Measurements from ENCODE around the gene GRIP2. TPM values are rescaled to one million over a fixed set of nuclear protein-coding genes. Genes with fewer than 3 reads are reported as not detected.

Gene GRIP2
- total RNA-seq, 1 experiment from 2014 or later = 0.43 TPM

- intact Hi-C loops (cut with micrococcal nuclease; ENCODE audit: unreplicated experiment) = no loop called here
- DNase-seq (ENCODE audit: low spot score) = no peak
- no peak overlapping the region for H3K27ac ChIP-seq (ENCODE audit: low read depth, low read length, poor library complexity, severe bottlenecking)
- ChIA-PET CTCF (no interaction called here), POLR2A (ENCODE audit: low non-redundant PET) (no interaction called here)
- H3K4me3 ChIP-seq (ENCODE audit: low read depth, low read length, poor library complexity, severe bottlenecking) = no peak overlapping the region
- peaks cover 23% of the 10 kb centered on the region for H3K4me1 ChIP-seq (ENCODE audit: insufficient read depth, low read length, poor library complexity, severe bottlenecking)
- no peaks in the 10 kb centered on the region for H3K9me3 ChIP-seq (ENCODE audit: low read depth, low read length, poor library complexity, severe bottlenecking)
- no TSS peak for BruUV-seq (replicated peaks)
- no peaks in the 10 kb centered on the region for H3K36me3 ChIP-seq (ENCODE audit: insufficient read depth, low read length, poor library complexity, severe bottlenecking)
- TF ChIP-seq EZH2 (IDR thresholded peaks at IDR 0.05; ENCODE audit: borderline replicate concordance, low read depth, low read length, poor library complexity, severe bottlenecking) (no peak), CTCF (conservative IDR thresholded peaks at IDR 0.05; ENCODE audit: low read depth, low read length) (no peak)
- H3K27me3 ChIP-seq (replicated peaks; ENCODE audit: insufficient read depth, low read depth, low read length, poor library complexity) = no peaks in the 10 kb centered on the region
Measured at GRCh38 chr3:14540821-14541385, 761 bp upstream of the GRIP2 start.

GRCh38 chr3:14539384-14539741, 779 bp downstream of the GRIP2 start:
- DNase-seq (ENCODE audit: low spot score) = no peak
- H3K27ac ChIP-seq (ENCODE audit: low read depth, low read length, poor library complexity, severe bottlenecking) = peak overlapping the region; percentile 70
- peak overlapping the region; percentile 52 for H3K4me3 ChIP-seq (ENCODE audit: low read depth, low read length, poor library complexity, severe bottlenecking)
- intact Hi-C loops (cut with micrococcal nuclease; ENCODE audit: unreplicated experiment) = no loop called here
- no peaks in the 10 kb centered on the region for H3K27me3 ChIP-seq (replicated peaks; ENCODE audit: insufficient read depth, low read depth, low read length, poor library complexity)
- TF ChIP-seq EZH2 (IDR thresholded peaks at IDR 0.05; ENCODE audit: borderline replicate concordance, low read depth, low read length, poor library complexity, severe bottlenecking) = no peak
- TF ChIP-seq CTCF (conservative IDR thresholded peaks at IDR 0.05; ENCODE audit: low read depth, low read length) = no peak
- no peaks in the 10 kb centered on the region for H3K36me3 ChIP-seq (ENCODE audit: insufficient read depth, low read length, poor library complexity, severe bottlenecking)
- no peaks in the 10 kb centered on the region for H3K9me3 ChIP-seq (ENCODE audit: low read depth, low read length, poor library complexity, severe bottlenecking)
- BruUV-seq (replicated peaks) = no TSS peak
- POLR2A ChIA-PET (ENCODE audit: low non-redundant PET) = no interaction called here
- CTCF ChIA-PET = no interaction called here
- peaks cover 38% of the 10 kb centered on the region for H3K4me1 ChIP-seq (ENCODE audit: insufficient read depth, low read length, poor library complexity, severe bottlenecking)

GRCh38 chr3:14538451-14539088, 1.6 kb downstream of the GRIP2 start:
- no peaks in the 10 kb centered on the region for H3K36me3 ChIP-seq (ENCODE audit: insufficient read depth, low read length, poor library complexity, severe bottlenecking)
- no TSS peak for BruUV-seq (replicated peaks)
- intact Hi-C loops (cut with micrococcal nuclease; ENCODE audit: unreplicated experiment) = no loop called here
- CTCF ChIA-PET = no interaction called here
- H3K27ac ChIP-seq (ENCODE audit: low read depth, low read length, poor library complexity, severe bottlenecking) = no peak overlapping the region
- TF ChIP-seq CTCF (conservative IDR thresholded peaks at IDR 0.05; ENCODE audit: low read depth, low read length) = no peak
- TF ChIP-seq EZH2 (IDR thresholded peaks at IDR 0.05; ENCODE audit: borderline replicate concordance, low read depth, low read length, poor library complexity, severe bottlenecking) = no peak
- no peaks in the 10 kb centered on the region for H3K9me3 ChIP-seq (ENCODE audit: low read depth, low read length, poor library complexity, severe bottlenecking)
- no peak for DNase-seq (ENCODE audit: low spot score)
- no peak overlapping the region for H3K4me3 ChIP-seq (ENCODE audit: low read depth, low read length, poor library complexity, severe bottlenecking)
- POLR2A ChIA-PET (ENCODE audit: low non-redundant PET) = no interaction called here
- peaks cover 46% of the 10 kb centered on the region for H3K4me1 ChIP-seq (ENCODE audit: insufficient read depth, low read length, poor library complexity, severe bottlenecking)
- no peaks in the 10 kb centered on the region for H3K27me3 ChIP-seq (replicated peaks; ENCODE audit: insufficient read depth, low read depth, low read length, poor library complexity)
